Thyroid gland (tissue), 4 donors: Measurements from ENCODE around the gene LRRC75B. TPM values are rescaled to one million over a fixed set of nuclear protein-coding genes. Genes with fewer than 3 reads are reported as not detected.

Experiments used
- DNase-seq, 2 donors: peaks; one replicate each; pipeline ENCODE4 v3.0.0-alpha.2; 2019
- H3K27ac ChIP-seq, 3 donors: fragments of 200-600 bp; sonication (generic); 1 replicate in 2 of 3; 2 replicates in 1 of 3; pipeline ENCODE4 v1.5.1; 2016 to 2019; ENCODE audit warnings: mild to moderate bottlenecking in 1 of 3, moderate library complexity in 1 of 3
- H3K27me3 ChIP-seq: fragments of 200-600 bp; sonication (generic); one replicate; pipeline ENCODE4 v1.5.1; 2019
- H3K36me3 ChIP-seq, 2 donors: fragments of 200-600 bp; sonication (generic); one replicate each; pipeline ENCODE4 v1.5.1; 2016 to 2019
- H3K4me1 ChIP-seq, 2 donors: fragments of 200-600 bp; sonication (generic); one replicate each; pipeline ENCODE4 v1.5.1; 2017 to 2019
- H3K4me3 ChIP-seq, 3 donors: fragments of 200-600 bp; sonication (generic); replicated peaks in 1 of 3; 1 replicate in 2 of 3; 2 replicates in 1 of 3; pipeline ENCODE4 v1.5.1; 2016; ENCODE audit warnings: mild to moderate bottlenecking in 1 of 3
- H3K9me3 ChIP-seq: fragments of 200-600 bp; sonication (generic); one replicate; pipeline ENCODE4 v1.5.1; 2017
- POLR2A ChIP-seq, 2 donors: fragments of 450-650 bp; IDR thresholded peaks; one replicate each; pipeline ENCODE4 v1.6.1; 2017; ENCODE audit warnings: antibody characterized with exemption in 2 of 2, mild to moderate bottlenecking in 2 of 2, moderate library complexity in 1 of 2
- WGBS, 2 donors: methylation state at CpG; one replicate each; pipeline ENCODE4 v1.1.5; 2017; 5-methylcytosine and 5-hydroxymethylcytosine counted together
- intact Hi-C: fragments of 100-400 bp; cut with DNase I; formaldehyde crosslinking; loops from one replicate; pipeline ENCODE4 v1.15.1; 2023
- total RNA-seq, 4 donors: library from RNA; depleted of rRNA; stranded (reverse); fragments of >200 nt; gene quantifications; one replicate each; pipeline ENCODE4 v1.2.3, GENCODE V29; 2016
- TF ChIP-seq, protein P1 (sequence below), 6 experiments: fragments of 200-600 bp in 3 of 6; fragments of 450-650 bp in 3 of 6; sonication (generic) in 3 of 6; IDR thresholded peaks; one replicate each; pipeline ENCODE4 v1.5.1; 2016 to 2019; ENCODE audit warnings: antibody characterized with exemption in 6 of 6, mild to moderate bottlenecking in 2 of 6, inconsistent platforms in 1 of 6, moderate library complexity in 1 of 6

Gene LRRC75B
- total RNA-seq, 4 donors from 2014 or later = 18.6 to 51.2 (median 39.6) TPM

DNA sequence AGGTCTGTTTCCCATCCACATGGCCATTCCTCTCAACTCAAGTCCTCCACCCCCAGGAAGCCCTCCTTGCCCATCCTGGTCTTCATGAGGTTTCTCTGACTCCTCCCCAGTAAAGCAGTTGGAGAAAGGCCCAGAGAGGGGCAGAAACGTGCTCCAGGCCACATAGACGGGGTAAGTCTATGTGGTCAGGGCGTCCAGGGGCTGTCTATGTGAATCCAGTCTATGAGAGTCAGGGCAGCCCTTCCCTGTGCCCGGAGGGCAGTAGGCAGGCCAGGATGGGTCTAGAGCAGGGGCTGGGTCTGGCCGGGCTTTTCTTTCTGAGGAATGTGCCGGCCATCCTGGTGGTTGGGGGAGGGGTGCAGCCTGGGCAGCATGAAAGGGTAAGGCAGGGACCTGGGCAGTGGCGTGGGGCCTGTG lies 49.7 kb downstream of the LRRC75B start:
- intact Hi-C loops = no loop called here
- TF ChIP-seq, protein P1, sequence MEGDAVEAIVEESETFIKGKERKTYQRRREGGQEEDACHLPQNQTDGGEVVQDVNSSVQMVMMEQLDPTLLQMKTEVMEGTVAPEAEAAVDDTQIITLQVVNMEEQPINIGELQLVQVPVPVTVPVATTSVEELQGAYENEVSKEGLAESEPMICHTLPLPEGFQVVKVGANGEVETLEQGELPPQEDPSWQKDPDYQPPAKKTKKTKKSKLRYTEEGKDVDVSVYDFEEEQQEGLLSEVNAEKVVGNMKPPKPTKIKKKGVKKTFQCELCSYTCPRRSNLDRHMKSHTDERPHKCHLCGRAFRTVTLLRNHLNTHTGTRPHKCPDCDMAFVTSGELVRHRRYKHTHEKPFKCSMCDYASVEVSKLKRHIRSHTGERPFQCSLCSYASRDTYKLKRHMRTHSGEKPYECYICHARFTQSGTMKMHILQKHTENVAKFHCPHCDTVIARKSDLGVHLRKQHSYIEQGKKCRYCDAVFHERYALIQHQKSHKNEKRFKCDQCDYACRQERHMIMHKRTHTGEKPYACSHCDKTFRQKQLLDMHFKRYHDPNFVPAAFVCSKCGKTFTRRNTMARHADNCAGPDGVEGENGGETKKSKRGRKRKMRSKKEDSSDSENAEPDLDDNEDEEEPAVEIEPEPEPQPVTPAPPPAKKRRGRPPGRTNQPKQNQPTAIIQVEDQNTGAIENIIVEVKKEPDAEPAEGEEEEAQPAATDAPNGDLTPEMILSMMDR (IDR thresholded peaks at IDR 0.05) = no peak
- TF ChIP-seq POLR2A (IDR thresholded peaks at IDR 0.05) = no peak
- no peaks in the 10 kb centered on the region for H3K27me3 ChIP-seq
- H3K4me1 ChIP-seq = peaks cover 10 to 15% of the 10 kb centered on the region in 2 donors
- H3K27ac ChIP-seq = peak overlapping the region in 1 of 3 donors; percentile 33
- peaks cover 53 to 62% of the 10 kb centered on the region in 2 donors for H3K36me3 ChIP-seq
- no peak for DNase-seq
- WGBS, 2 donors = 91 to 92% methylated on average over 4 to 7 of the region's 7 CpGs
- H3K4me3 ChIP-seq = no peak overlapping the region
- no peaks in the 10 kb centered on the region for H3K9me3 ChIP-seq

DNA sequence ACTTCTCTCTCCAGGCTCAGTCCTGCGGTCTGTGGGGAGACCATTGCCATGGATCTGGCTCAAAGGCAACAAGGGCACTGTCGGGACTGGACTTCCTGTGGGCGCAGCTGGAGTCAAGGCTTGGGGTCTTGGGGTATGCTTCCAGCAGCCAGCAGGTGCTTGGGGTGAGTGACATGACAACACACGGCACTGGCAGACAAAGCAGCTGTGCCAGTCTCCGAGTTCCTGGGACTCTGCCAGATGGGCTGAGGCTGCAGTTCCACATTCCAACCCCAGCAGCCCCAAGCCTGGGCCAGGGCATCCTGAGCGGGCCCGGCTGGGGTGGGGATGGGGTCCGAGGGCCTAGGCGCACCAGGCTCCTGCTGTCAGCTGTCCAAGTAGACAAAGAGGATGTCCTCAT lies 50.2 kb downstream of the LRRC75B start:
- Histone ChIP-seq H3K27me3 (no peaks in the 10 kb centered on the region), H3K36me3 (peaks cover 47 to 57% of the 10 kb centered on the region in 2 donors), H3K4me1 (peaks cover 10 to 15% of the 10 kb centered on the region in 2 donors), H3K9me3 (no peaks in the 10 kb centered on the region), H3K4me3 (no peak overlapping the region), H3K27ac (peak overlapping the region in 1 of 3 donors; percentile 33)
- intact Hi-C loops = no loop called here
- peak; percentile 35 to 67 for DNase-seq
- WGBS, 2 donors = 67 to 78% methylated on average over 7 to 9 of the region's 9 CpGs
- no peak for TF ChIP-seq POLR2A (IDR thresholded peaks at IDR 0.05)
- TF ChIP-seq, protein P1 (IDR thresholded peaks at IDR 0.05) = peak in 2 of 6 experiments; percentile 14 to 37

DNA sequence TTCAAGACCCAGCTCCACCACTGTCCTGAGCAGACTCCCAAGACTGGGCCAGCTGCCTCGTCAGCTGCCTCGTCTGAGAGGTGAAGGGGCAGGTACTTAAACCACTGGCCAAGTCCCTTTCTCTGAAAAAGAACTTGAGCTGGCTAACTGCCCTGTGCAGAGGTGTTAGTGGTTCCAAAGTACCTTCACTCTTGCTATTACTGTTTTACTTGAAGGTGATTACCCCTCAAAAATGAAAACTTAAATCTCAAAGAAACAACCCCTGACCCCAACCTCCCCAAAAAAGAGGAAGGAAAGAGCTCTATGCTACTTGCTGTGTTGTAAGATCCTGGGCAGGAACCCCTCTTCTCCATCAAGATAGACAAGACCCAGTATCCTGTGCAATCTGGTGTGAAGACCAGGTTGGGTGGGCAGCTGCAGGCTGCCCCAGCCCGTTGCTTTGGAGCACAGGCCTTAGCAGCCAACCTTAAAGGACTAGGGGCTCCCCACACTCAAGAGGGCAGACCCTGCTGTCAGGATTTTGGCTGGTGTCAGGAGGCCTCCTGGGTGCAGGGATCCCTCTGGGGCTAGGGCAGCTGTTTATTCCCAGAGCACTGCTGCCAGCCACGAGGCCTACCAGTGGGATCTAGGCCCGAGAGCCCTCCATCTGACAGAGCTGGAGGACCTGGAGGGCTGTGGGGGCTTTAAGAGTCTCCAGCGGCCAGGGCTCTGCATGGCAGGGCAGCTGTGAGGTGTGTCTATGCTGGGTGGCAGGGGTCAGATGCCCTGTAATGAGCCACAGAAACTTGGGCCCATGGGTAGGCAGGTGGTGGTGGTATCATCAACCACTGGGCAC lies 51.0 kb downstream of the LRRC75B start:
- no peak overlapping the region for H3K4me3 ChIP-seq
- no peaks in the 10 kb centered on the region for H3K9me3 ChIP-seq
- no peaks in the 10 kb centered on the region for H3K27me3 ChIP-seq
- 75 to 81% methylated on average over 5 to 6 of the region's 6 CpGs for WGBS, 2 donors
- H3K36me3 ChIP-seq = peaks cover 40 to 49% of the 10 kb centered on the region in 2 donors
- DNase-seq = peak; percentile 25 to 34
- TF ChIP-seq POLR2A (IDR thresholded peaks at IDR 0.05) = no peak
- TF ChIP-seq, protein P1 (IDR thresholded peaks at IDR 0.05) = no peak
- H3K4me1 ChIP-seq = peaks cover 10 to 15% of the 10 kb centered on the region in 2 donors
- intact Hi-C loops = no loop called here
- H3K27ac ChIP-seq = no peak overlapping the region

DNA sequence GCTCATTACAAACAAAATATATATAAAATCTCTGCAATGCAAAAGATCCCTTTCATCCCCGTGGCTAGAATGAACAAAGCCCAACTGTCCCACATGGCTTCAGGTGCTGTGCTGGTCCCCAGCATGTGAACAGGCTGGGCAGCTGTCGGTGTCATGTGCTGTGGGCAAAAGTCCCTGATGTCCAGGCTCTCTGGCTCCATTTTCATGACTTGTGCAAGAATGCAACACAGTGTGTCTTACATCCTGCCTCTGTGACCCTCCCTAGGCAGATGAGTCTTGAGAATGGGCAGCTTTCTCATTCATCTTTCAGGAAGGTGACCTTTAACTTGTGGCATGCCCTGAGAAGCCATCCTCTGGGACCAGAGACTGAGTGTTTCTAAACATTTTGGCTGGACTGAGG lies 52.4 kb downstream of the LRRC75B start:
- Histone ChIP-seq H3K4me1 (peaks cover 10 to 15% of the 10 kb centered on the region in 2 donors), H3K27me3 (no peaks in the 10 kb centered on the region), H3K9me3 (no peaks in the 10 kb centered on the region), H3K36me3 (peaks cover 34 to 44% of the 10 kb centered on the region in 2 donors), H3K27ac (no peak overlapping the region), H3K4me3 (no peak overlapping the region)
- no peak for DNase-seq
- TF ChIP-seq, protein P1 (IDR thresholded peaks at IDR 0.05) = no peak
- no peak for TF ChIP-seq POLR2A (IDR thresholded peaks at IDR 0.05)
- intact Hi-C loops = no loop called here
- 86 to 94% methylated on average over 2 of the region's 2 CpGs for WGBS, 2 donors

DNA sequence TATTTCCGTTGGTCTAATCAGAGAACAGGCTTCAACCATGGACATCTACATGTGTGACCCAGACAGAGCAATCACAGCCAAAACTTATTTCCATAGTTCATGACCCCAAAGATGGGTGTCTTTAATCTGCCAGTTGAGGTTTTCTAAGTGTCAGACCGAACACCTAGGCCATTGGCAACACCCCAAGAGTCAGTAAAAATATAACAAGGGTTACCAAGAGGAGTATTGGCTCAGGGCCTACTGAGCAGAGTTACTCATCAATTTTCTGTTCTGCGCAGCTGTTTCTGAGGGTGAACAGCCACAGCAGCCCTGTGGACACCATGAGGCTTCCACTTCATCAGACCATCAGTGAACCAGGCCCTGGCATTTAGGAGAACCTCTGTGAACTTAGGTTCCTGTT lies 56.8 kb downstream of the LRRC75B start:
- intact Hi-C loops = no loop called here
- WGBS, 2 donors = 68 to 96% methylated on average over 3 of the region's 3 CpGs
- H3K4me3 ChIP-seq = no peak overlapping the region
- no peak overlapping the region for H3K27ac ChIP-seq
- H3K36me3 ChIP-seq = peaks cover 10 to 16% of the 10 kb centered on the region in 2 donors
- H3K27me3 ChIP-seq = no peaks in the 10 kb centered on the region
- H3K9me3 ChIP-seq = no peaks in the 10 kb centered on the region
- TF ChIP-seq, protein P1 (IDR thresholded peaks at IDR 0.05) = no peak
- TF ChIP-seq POLR2A (IDR thresholded peaks at IDR 0.05) = no peak
- H3K4me1 ChIP-seq = no peaks in the 10 kb centered on the region
- no peak for DNase-seq
